Ishikawa (cell line): ENCODE results near the gene AOC3.

Experiments used
- CEBPB ChIP-seq: IDR thresholded peaks from 2 replicates; pipeline ENCODE4 v1.6.1; 2012
- CREB1 ChIP-seq: IDR thresholded peaks from 2 replicates; pipeline ENCODE4 v1.6.1; 2012; ENCODE audit warnings: low read depth
- EGR1 ChIP-seq: IDR thresholded peaks from 2 replicates; pipeline ENCODE4 v1.6.1; 2012
- EP300 ChIP-seq: IDR thresholded peaks from 2 replicates; pipeline ENCODE4 v1.6.1; 2012; ENCODE audit warnings: borderline replicate concordance
- FOXM1 ChIP-seq: IDR thresholded peaks from 2 replicates; pipeline ENCODE4 v1.6.1; 2012; ENCODE audit warnings: low read depth, borderline replicate concordance
- MAX ChIP-seq: IDR thresholded peaks from 2 replicates; pipeline ENCODE4 v1.6.1; 2012
- NFIC ChIP-seq: IDR thresholded peaks from 2 replicates; pipeline ENCODE4 v1.6.1; 2012
- RAD21 ChIP-seq: IDR thresholded peaks from 2 replicates; pipeline ENCODE4 v1.6.1; 2012; ENCODE audit warnings: low read depth
- REST ChIP-seq: IDR thresholded peaks from 2 replicates; pipeline ENCODE4 v1.6.1; 2012; ENCODE audit warnings: low read depth, mild to moderate bottlenecking
- TAF1 ChIP-seq: IDR thresholded peaks from 2 replicates; pipeline ENCODE4 v1.6.1; 2012; ENCODE audit warnings: low read depth, mild to moderate bottlenecking
- TCF12 ChIP-seq: IDR thresholded peaks from 2 replicates; pipeline ENCODE4 v1.6.1; 2012; ENCODE audit warnings: low read depth
- TEAD4 ChIP-seq: IDR thresholded peaks from 2 replicates; pipeline ENCODE4 v1.6.1; 2012
- USF1 ChIP-seq: IDR thresholded peaks from 2 replicates; pipeline ENCODE4 v1.6.1; 2012
- YY1 ChIP-seq: IDR thresholded peaks from 2 replicates; pipeline ENCODE4 v1.6.1; 2012; ENCODE audit warnings: low read depth
- ZBTB7A ChIP-seq: IDR thresholded peaks from 2 replicates; pipeline ENCODE4 v1.6.1; 2012; ENCODE audit warnings: low read depth

Gene AOC3

GRCh38 chr17:42832934-42833766 is 17.8 kb upstream of the AOC3 start, which contains the start of gene PSME3:
Gene PSME3 (plus strand): TSS chr17:42833397. CDS start chr17:42833632, 235 bp downstream.
- no peak for TF ChIP-seq REST
- peak; percentile 86 for TF ChIP-seq TAF1
- TF ChIP-seq TCF12: peak; percentile 57; the same call in 1 of the 2 replicates
- TF ChIP-seq RAD21: no peak
- TF ChIP-seq ZBTB7A: no peak
- 0 out of 2 replicates have a peak, but pooled peaks have one; percentile 33 for TF ChIP-seq YY1
- TF ChIP-seq CEBPB: no peak
- peak; percentile 99 for TF ChIP-seq MAX
- no peak for TF ChIP-seq FOXM1
- TF ChIP-seq EGR1: no peak
- TF ChIP-seq EP300: 0 out of 2 replicates have a peak, but pooled peaks have one; percentile 2
- TF ChIP-seq USF1: peak; percentile 78
- TF ChIP-seq NFIC: no peak
- peak; percentile 96 for TF ChIP-seq CREB1
- no peak for TF ChIP-seq TEAD4

GRCh38 chr17:42833767-42834422 is 17.1 kb upstream of the AOC3 start:
- TF ChIP-seq REST: no peak
- TF ChIP-seq TEAD4: no peak
- no peak for TF ChIP-seq CEBPB
- TF ChIP-seq EGR1: no peak
- no peak for TF ChIP-seq NFIC

GRCh38 chr17:42835732-42836131 is 15.3 kb upstream of the AOC3 start:
- no peak for TF ChIP-seq CEBPB
- no peak for TF ChIP-seq MAX
- no peak for TF ChIP-seq RAD21
- TF ChIP-seq TCF12: no peak
- TF ChIP-seq TAF1: no peak
- no peak for TF ChIP-seq NFIC
- TF ChIP-seq USF1: no peak
- TF ChIP-seq YY1: no peak
- no peak for TF ChIP-seq REST
- TF ChIP-seq ZBTB7A: no peak

GRCh38 chr17:42841975-42842685 is 8.9 kb upstream of the AOC3 start:
- TF ChIP-seq REST (no peak), EGR1 (no peak), TCF12 (no peak), EP300 (no peak), FOXM1 (no peak), CEBPB (no peak), TEAD4 (no peak), CREB1 (no peak), MAX (no peak), NFIC (no peak), ZBTB7A (no peak), RAD21 (no peak), USF1 (no peak), TAF1 (no peak), YY1 (no peak)
